ENCODE data around the gene DYNC2LI1.

The DYNC2LI1 gene

GRCh38 chr2:43790147-43790546, 16.3 kb downstream of the DYNC2LI1 start:
- no peak overlapping the region for H3K4me3 ChIP-seq
- no peak for DNase-seq
- no peak for TF ChIP-seq CTCF (IDR thresholded peaks at IDR 0.05)
- intact Hi-C loops (cut with DNase I; ENCODE audit: low total_unique reads) = no loop called here
- peak overlapping the region; percentile 26 to 42 for H3K27ac ChIP-seq
- peaks cover 7 to 46% (median 14%) of the 10 kb centered on the region in 3 donors for H3K36me3 ChIP-seq
- H3K9me3 ChIP-seq = no peaks in the 10 kb centered on the region
- no peaks in the 10 kb centered on the region for H3K27me3 ChIP-seq
- peaks cover 0 to 22% (median 4%) of the 10 kb centered on the region in 4 donors for H3K4me1 ChIP-seq

- Histone ChIP-seq H3K4me1 (peaks cover 0 to 22% (median 4%) of the 10 kb centered on the region in 4 donors), H3K4me3 (no peak overlapping the region), H3K36me3 (peaks cover 7 to 54% (median 17%) of the 10 kb centered on the region in 3 donors), H3K27me3 (no peaks in the 10 kb centered on the region), H3K27ac (peak overlapping the region; percentile 18 to 42), H3K9me3 (no peaks in the 10 kb centered on the region)
- DNase-seq = no peak
- TF ChIP-seq CTCF (IDR thresholded peaks at IDR 0.05) = no peak
- intact Hi-C loops (cut with DNase I; ENCODE audit: low total_unique reads) = no loop called here
Observed at GRCh38 chr2:43791035-43791765, 17.4 kb downstream of the DYNC2LI1 start.

GRCh38 chr2:43792653-43793052, 18.8 kb downstream of the DYNC2LI1 start:
- intact Hi-C loops (cut with DNase I; ENCODE audit: low total_unique reads) = no loop called here
- no peaks in the 10 kb centered on the region for H3K9me3 ChIP-seq
- H3K27me3 ChIP-seq = no peaks in the 10 kb centered on the region
- no peak for DNase-seq
- H3K27ac ChIP-seq = no peak overlapping the region
- no peak for TF ChIP-seq CTCF (IDR thresholded peaks at IDR 0.05)
- H3K4me1 ChIP-seq = peaks cover 0 to 22% (median 4%) of the 10 kb centered on the region in 4 donors
- H3K36me3 ChIP-seq = peaks cover 7 to 58% (median 22%) of the 10 kb centered on the region in 3 donors
- H3K4me3 ChIP-seq = no peak overlapping the region

GRCh38 chr2:43794956-43795355, 21.1 kb downstream of the DYNC2LI1 start:
- intact Hi-C loops (cut with DNase I; ENCODE audit: low total_unique reads) = no loop called here
- Histone ChIP-seq H3K27ac (no peak overlapping the region), H3K9me3 (no peaks in the 10 kb centered on the region), H3K36me3 (peaks cover 7 to 41% (median 24%) of the 10 kb centered on the region in 3 donors), H3K27me3 (no peaks in the 10 kb centered on the region), H3K4me3 (no peak overlapping the region), H3K4me1 (peaks cover 0 to 14% (median 2%) of the 10 kb centered on the region in 4 donors)
- DNase-seq = no peak
- no peak for TF ChIP-seq CTCF (IDR thresholded peaks at IDR 0.05)

- intact Hi-C loops (cut with DNase I; ENCODE audit: low total_unique reads) = no loop called here
- H3K27me3 ChIP-seq = no peaks in the 10 kb centered on the region
Observed at GRCh38 chr2:43796206-43796605, 22.4 kb downstream of the DYNC2LI1 start.

More at GRCh38 chr2:43796206-43796605, 22.4 kb downstream of the DYNC2LI1 start:
- no peak for DNase-seq
- no peak overlapping the region for H3K4me3 ChIP-seq
- peaks cover 7 to 41% (median 24%) of the 10 kb centered on the region in 3 donors for H3K36me3 ChIP-seq
- no peak overlapping the region for H3K27ac ChIP-seq
- H3K4me1 ChIP-seq = peaks cover 0 to 2% (median under 1%) of the 10 kb centered on the region in 4 donors
- TF ChIP-seq CTCF (IDR thresholded peaks at IDR 0.05) = no peak
- H3K9me3 ChIP-seq = no peaks in the 10 kb centered on the region

Measured in tibial artery (tissue), 4 donors.